Loucy (cell line): ENCODE measurements around the gene TBC1D7.

Experiments
- EZH2phosphoT487 ChIP-seq: fragments of 200-600 bp; IDR thresholded peaks from 2 replicates; pipeline ENCODE4 v1.6.1; 2018; ENCODE audit warnings: antibody characterized with exemption, mild to moderate bottlenecking, moderate library complexity, borderline replicate concordance
- TF ChIP-seq, protein P1 (sequence below): fragments of 200-600 bp; sonication (generic); conservative IDR thresholded peaks from 2 replicates; pipeline ENCODE4 v1.5.1; 2014; ENCODE audit warnings: mild to moderate bottlenecking, antibody characterized with exemption, low read length

GRCh38 chr6:13287104-13287503, 41.2 kb downstream of the TBC1D7 start:
- TF ChIP-seq, protein P1, sequence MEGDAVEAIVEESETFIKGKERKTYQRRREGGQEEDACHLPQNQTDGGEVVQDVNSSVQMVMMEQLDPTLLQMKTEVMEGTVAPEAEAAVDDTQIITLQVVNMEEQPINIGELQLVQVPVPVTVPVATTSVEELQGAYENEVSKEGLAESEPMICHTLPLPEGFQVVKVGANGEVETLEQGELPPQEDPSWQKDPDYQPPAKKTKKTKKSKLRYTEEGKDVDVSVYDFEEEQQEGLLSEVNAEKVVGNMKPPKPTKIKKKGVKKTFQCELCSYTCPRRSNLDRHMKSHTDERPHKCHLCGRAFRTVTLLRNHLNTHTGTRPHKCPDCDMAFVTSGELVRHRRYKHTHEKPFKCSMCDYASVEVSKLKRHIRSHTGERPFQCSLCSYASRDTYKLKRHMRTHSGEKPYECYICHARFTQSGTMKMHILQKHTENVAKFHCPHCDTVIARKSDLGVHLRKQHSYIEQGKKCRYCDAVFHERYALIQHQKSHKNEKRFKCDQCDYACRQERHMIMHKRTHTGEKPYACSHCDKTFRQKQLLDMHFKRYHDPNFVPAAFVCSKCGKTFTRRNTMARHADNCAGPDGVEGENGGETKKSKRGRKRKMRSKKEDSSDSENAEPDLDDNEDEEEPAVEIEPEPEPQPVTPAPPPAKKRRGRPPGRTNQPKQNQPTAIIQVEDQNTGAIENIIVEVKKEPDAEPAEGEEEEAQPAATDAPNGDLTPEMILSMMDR: no peak
- TF ChIP-seq EZH2phosphoT487: no peak
